Measurements from ENCODE around the gene MAN2B2. TPM values are rescaled to one million over a fixed set of nuclear protein-coding genes. Genes with fewer than 3 reads are reported as not detected.

The MAN2B2 gene
- total and polyA plus RNA-seq, 9 donors: 19.1 to 49.2 (median 40.0) TPM

GRCh38 chr4:6539009-6539764 lies 35.8 kb upstream of the MAN2B2 start:
- TF ChIP-seq EP300 (IDR thresholded peaks at IDR 0.05) (no peak), POLR2A (IDR thresholded peaks at IDR 0.05) (no peak), CTCF (IDR thresholded peaks at IDR 0.05) (no peak)
- H3K4me1 ChIP-seq (ENCODE audit: insufficient read depth): no peaks in the 10 kb centered on the region
- no peaks in the 10 kb centered on the region for H3K9me3 ChIP-seq
- intact Hi-C loops (cut with DNase I): no loop called here
- no peak for DNase-seq
- H3K36me3 ChIP-seq: no peaks in the 10 kb centered on the region
- H3K27ac ChIP-seq: no peak overlapping the region
- H3K4me3 ChIP-seq: no peak overlapping the region
- no peaks in the 10 kb centered on the region for H3K27me3 ChIP-seq
- WGBS, 3 donors: 63 to 74% (median 66%) methylated on average over 13 of the region's 13 CpGs

- no peaks in the 10 kb centered on the region for H3K4me1 ChIP-seq (ENCODE audit: insufficient read depth)
- H3K9me3 ChIP-seq: no peaks in the 10 kb centered on the region
- H3K4me3 ChIP-seq: no peak overlapping the region
- TF ChIP-seq POLR2A (IDR thresholded peaks at IDR 0.05) (no peak), EP300 (IDR thresholded peaks at IDR 0.05) (no peak), CTCF (IDR thresholded peaks at IDR 0.05) (no peak)
- H3K36me3 ChIP-seq: no peaks in the 10 kb centered on the region
- DNase-seq: no peak
- no peak overlapping the region for H3K27ac ChIP-seq
- no peaks in the 10 kb centered on the region for H3K27me3 ChIP-seq
- intact Hi-C loops (cut with DNase I): loop anchor here (10.0 kb wide), 2 partner anchors 206 to 286 kb away; no protein-coding TSS in a partner anchor
Observed at GRCh38 chr4:6540879-6541278, 34.1 kb upstream of the MAN2B2 start.

GRCh38 chr4:6541789-6542188 lies 33.2 kb upstream of the MAN2B2 start:
- Histone ChIP-seq H3K36me3 (no peaks in the 10 kb centered on the region), H3K4me3 (no peak overlapping the region), H3K9me3 (no peaks in the 10 kb centered on the region), H3K27me3 (no peaks in the 10 kb centered on the region), H3K4me1 (ENCODE audit: insufficient read depth) (no peaks in the 10 kb centered on the region), H3K27ac (no peak overlapping the region)
- TF ChIP-seq EP300 (IDR thresholded peaks at IDR 0.05) (no peak), POLR2A (IDR thresholded peaks at IDR 0.05) (no peak), CTCF (IDR thresholded peaks at IDR 0.05) (no peak)
- no peak for DNase-seq
- intact Hi-C loops (cut with DNase I): loop anchor here (10.0 kb wide), 2 partner anchors 207 to 287 kb away; no protein-coding TSS in a partner anchor
- WGBS, 3 donors: 41 to 51% (median 49%) methylated on average over 6 of the region's 6 CpGs

GRCh38 chr4:6542951-6543350 lies 32.0 kb upstream of the MAN2B2 start:
- no peak overlapping the region for H3K27ac ChIP-seq
- 67 to 69% (median 68%) methylated on average over 12 of the region's 12 CpGs for WGBS, 3 donors
- H3K36me3 ChIP-seq: no peaks in the 10 kb centered on the region
- no peak overlapping the region for H3K4me3 ChIP-seq
- no peaks in the 10 kb centered on the region for H3K4me1 ChIP-seq (ENCODE audit: insufficient read depth)
- H3K9me3 ChIP-seq: no peaks in the 10 kb centered on the region
- DNase-seq: no peak
- H3K27me3 ChIP-seq: no peaks in the 10 kb centered on the region
- TF ChIP-seq CTCF (IDR thresholded peaks at IDR 0.05) (no peak), EP300 (IDR thresholded peaks at IDR 0.05) (no peak), POLR2A (IDR thresholded peaks at IDR 0.05) (no peak)
- intact Hi-C loops (cut with DNase I): loop anchor here (10.0 kb wide), 2 partner anchors 208 to 288 kb away; no protein-coding TSS in a partner anchor
